ENCODE results near the gene COL6A3.

DNA sequence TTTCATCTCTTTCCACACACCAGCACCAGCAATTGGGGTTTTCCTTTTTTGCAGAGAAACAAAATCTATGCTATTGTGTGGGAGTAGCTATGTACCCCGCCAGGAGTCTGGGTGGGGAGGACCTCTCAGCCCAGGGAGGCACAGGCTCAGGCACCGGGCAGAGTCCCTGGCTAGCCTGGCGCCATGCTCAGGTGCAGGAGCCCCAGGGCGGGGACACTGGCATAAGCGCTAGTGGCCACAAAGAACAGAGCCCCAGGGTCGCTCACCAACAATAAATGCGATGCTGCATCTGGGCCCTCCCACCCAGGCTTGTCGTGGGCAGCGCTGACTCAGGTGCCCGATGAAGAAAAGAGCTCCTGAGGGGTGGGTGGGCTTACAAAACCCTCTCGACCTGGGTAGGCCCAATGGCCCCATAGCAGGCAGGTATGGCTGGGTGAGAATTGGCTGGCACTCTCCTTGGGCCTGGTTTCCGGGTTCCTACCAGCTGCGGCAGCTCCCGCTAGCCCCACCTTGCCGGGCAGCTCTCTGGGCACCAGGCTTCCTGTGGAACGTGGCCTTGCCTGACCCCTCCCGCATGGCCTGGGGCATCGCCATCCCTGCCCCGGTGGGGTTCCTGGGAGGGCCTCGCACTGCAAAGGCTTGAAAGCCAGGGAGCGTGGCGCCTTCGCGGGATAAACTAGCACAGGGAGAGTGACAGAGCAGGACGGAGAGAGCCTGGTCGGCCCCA, 31.8 kb upstream of the COL6A3 start:
- TF ChIP-seq, protein P1, sequence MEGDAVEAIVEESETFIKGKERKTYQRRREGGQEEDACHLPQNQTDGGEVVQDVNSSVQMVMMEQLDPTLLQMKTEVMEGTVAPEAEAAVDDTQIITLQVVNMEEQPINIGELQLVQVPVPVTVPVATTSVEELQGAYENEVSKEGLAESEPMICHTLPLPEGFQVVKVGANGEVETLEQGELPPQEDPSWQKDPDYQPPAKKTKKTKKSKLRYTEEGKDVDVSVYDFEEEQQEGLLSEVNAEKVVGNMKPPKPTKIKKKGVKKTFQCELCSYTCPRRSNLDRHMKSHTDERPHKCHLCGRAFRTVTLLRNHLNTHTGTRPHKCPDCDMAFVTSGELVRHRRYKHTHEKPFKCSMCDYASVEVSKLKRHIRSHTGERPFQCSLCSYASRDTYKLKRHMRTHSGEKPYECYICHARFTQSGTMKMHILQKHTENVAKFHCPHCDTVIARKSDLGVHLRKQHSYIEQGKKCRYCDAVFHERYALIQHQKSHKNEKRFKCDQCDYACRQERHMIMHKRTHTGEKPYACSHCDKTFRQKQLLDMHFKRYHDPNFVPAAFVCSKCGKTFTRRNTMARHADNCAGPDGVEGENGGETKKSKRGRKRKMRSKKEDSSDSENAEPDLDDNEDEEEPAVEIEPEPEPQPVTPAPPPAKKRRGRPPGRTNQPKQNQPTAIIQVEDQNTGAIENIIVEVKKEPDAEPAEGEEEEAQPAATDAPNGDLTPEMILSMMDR (conservative IDR thresholded peaks at IDR 0.05; ENCODE audit: low read depth, low read length): no peak
- TF ChIP-seq EZH2phosphoT487 (IDR thresholded peaks at IDR 0.05; ENCODE audit: borderline replicate concordance, low read length) (no peak), EZH2 (IDR thresholded peaks at IDR 0.05; ENCODE audit: low read length, unreplicated experiment) (no peak)

All from PC-3 (cell line).